ENCODE results near the gene EXOC4. TPM values are rescaled to one million over a fixed set of nuclear protein-coding genes. Genes with fewer than 3 reads are reported as not detected.

The EXOC4 gene
- total RNA-seq, 1 donor from 2014 or later: 103 TPM

DNA sequence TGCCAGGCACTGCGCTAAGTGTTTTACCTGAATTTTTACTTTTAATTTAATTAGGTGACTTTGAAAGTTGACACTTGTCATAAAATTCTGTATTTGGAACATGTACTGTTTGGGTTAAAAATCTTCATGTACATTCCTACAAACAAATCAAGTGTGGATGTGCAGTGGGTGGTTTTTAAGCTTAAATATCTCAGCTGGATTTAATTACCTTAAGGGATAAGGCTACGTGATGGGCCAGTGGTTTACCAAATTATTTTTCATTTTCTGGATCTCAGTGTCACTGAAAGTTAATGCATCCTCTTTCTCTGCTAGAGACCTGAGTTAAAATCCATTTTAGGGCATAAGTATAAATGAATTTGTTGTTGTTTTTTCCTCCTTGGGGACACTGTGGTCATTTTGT lies 51.1 kb downstream of the EXOC4 start:
- intact Hi-C loops (cut with micrococcal nuclease): no loop called here
- Mint-ChIP-seq H3K4me1 (no peaks in the 10 kb centered on the region), H3K4me3 (no peak overlapping the region), H3K27me3 (no peaks in the 10 kb centered on the region), H3K9me3 (no peaks in the 10 kb centered on the region), H3K36me3 (ENCODE audit: low read depth) (peaks cover 43% of the 10 kb centered on the region), H3K27ac (no peak overlapping the region)
- ATAC-seq (ENCODE audit: low read depth) (no peak), DNase-seq (no peak)
- ChIA-PET CTCF (no interaction called here), POLR2A (no interaction called here)
- TF ChIP-seq CTCF (IDR thresholded peaks at IDR 0.05): no peak

- peaks cover 64% of the 10 kb centered on the region for H3K36me3 Mint-ChIP-seq (ENCODE audit: low read depth)
- CTCF ChIA-PET: no interaction called here
- H3K27ac Mint-ChIP-seq: no peak overlapping the region
- ATAC-seq (ENCODE audit: low read depth) (no peak), DNase-seq (no peak)
- POLR2A ChIA-PET: no interaction called here
- intact Hi-C loops (cut with micrococcal nuclease): no loop called here
- H3K4me1 Mint-ChIP-seq: no peaks in the 10 kb centered on the region
- TF ChIP-seq CTCF (IDR thresholded peaks at IDR 0.05): no peak
- no peaks in the 10 kb centered on the region for H3K27me3 Mint-ChIP-seq
- H3K4me3 Mint-ChIP-seq: no peak overlapping the region
- no peaks in the 10 kb centered on the region for H3K9me3 Mint-ChIP-seq
Observed at GRCh38 chr7:133309333-133309732, 56.5 kb downstream of the EXOC4 start.

- intact Hi-C loops (cut with micrococcal nuclease): no loop called here
- Mint-ChIP-seq H3K4me1 (no peaks in the 10 kb centered on the region), H3K4me3 (no peak overlapping the region), H3K9me3 (no peaks in the 10 kb centered on the region), H3K36me3 (ENCODE audit: low read depth) (peaks cover 56% of the 10 kb centered on the region), H3K27me3 (no peaks in the 10 kb centered on the region), H3K27ac (no peak overlapping the region)
- ChIA-PET CTCF (no interaction called here), POLR2A (no interaction called here)
- no peak for TF ChIP-seq CTCF (IDR thresholded peaks at IDR 0.05)
- DNase-seq: no peak
- ATAC-seq (ENCODE audit: low read depth): no peak
Observed at GRCh38 chr7:133310232-133310862, 57.5 kb downstream of the EXOC4 start.

DNA sequence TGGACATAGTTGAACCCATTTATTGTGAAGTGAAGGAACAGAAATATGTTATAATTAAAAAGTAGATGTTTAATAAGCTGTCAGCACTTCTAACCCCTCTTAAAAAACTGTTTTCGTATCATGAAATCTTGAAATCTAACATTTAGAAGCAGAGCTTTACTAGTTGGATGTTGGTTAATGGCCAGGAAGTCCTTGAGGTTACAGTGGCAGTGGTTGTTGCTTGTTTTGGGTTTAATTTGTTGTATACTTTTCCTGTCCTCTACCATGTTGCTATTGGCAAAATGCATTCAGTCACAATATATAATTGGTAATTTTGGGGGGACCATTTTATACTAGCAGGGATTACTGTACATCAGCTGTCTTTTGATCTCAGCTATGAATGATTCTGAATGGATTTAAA lies 60.7 kb downstream of the EXOC4 start:
- Mint-ChIP-seq H3K36me3 (ENCODE audit: low read depth) (peaks cover 36% of the 10 kb centered on the region), H3K4me1 (no peaks in the 10 kb centered on the region), H3K9me3 (no peaks in the 10 kb centered on the region), H3K4me3 (no peak overlapping the region), H3K27me3 (no peaks in the 10 kb centered on the region), H3K27ac (no peak overlapping the region)
- POLR2A ChIA-PET: no interaction called here
- CTCF ChIA-PET: no interaction called here
- DNase-seq (no peak), ATAC-seq (ENCODE audit: low read depth) (no peak)
- no peak for TF ChIP-seq CTCF (IDR thresholded peaks at IDR 0.05)
- intact Hi-C loops (cut with micrococcal nuclease): no loop called here

DNA sequence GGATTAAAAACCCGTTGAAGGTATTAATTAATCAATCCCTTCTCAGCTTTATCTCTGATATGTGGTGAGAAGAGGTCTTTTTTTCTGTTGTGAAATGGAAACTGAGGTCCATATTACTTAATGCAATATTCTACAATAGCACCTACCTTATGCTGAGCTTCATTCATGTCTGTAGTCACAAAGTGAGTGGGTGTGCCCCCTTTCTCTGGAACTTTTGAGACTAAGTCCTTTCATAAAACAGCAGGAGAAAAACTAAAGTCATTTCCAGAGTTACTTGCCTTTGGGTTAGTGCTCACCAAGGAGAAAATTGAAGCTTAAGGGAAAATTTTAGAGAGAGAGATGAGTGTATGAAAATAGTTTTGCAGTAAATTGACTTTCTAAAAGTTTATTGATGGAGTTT lies 61.2 kb downstream of the EXOC4 start:
- no peaks in the 10 kb centered on the region for H3K27me3 Mint-ChIP-seq
- ChIA-PET POLR2A (no interaction called here), CTCF (no interaction called here)
- H3K4me3 Mint-ChIP-seq: no peak overlapping the region
- intact Hi-C loops (cut with micrococcal nuclease): no loop called here
- DNase-seq (no peak), ATAC-seq (ENCODE audit: low read depth) (no peak)
- TF ChIP-seq CTCF (IDR thresholded peaks at IDR 0.05): no peak
- H3K27ac Mint-ChIP-seq: no peak overlapping the region
- peaks cover 32% of the 10 kb centered on the region for H3K36me3 Mint-ChIP-seq (ENCODE audit: low read depth)
- H3K4me1 Mint-ChIP-seq: no peaks in the 10 kb centered on the region
- H3K9me3 Mint-ChIP-seq: no peaks in the 10 kb centered on the region

Data from activated B cell treated with CpG ODN at 0.5 μM for 24 hours (primary cell).